ENCODE measurements around the gene PPIB.

- no peak for TF ChIP-seq POLR2A (IDR thresholded peaks at IDR 0.05)
- no peak for TF ChIP-seq CTCF (IDR thresholded peaks at IDR 0.05)
Measured at GRCh38 chr15:64134345-64134829, 28.4 kb downstream of the PPIB start.

All from adrenal gland (tissue), 5 donors.